Measurements from ENCODE around the gene MYO16.

MYO16 gene

DNA sequence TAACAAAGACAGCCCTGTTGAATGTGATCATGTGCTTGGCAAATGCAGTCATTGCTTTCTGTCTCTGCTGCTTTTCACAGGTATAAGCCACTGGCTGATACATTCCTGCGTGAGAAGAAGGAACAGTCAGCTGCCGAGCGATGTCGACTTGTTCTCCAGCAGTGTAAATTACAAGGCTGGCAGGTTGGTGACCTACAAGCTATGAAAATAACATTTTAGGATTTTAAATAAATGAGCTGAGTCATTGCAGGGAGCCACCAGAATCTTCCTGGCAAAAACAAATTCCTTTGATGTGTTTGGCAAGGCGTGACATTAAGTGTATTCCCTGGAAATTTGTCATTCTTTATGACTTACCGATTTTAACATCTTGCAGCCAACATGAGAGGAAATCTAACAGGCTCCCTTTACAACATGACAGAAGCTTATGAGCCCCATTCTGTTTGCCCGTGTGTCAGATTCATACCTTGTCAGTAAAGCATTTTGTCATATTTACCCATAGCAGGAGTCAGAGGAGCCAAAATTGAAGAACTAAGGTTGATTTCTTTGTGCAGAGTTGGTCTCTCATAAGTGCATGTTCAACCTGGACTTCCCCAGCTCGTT is 471.4 kb downstream of the MYO16 start:
- in situ Hi-C loops (cut with HindIII; ENCODE audit: low sequenced_read_pairs): no loop called here

DNA sequence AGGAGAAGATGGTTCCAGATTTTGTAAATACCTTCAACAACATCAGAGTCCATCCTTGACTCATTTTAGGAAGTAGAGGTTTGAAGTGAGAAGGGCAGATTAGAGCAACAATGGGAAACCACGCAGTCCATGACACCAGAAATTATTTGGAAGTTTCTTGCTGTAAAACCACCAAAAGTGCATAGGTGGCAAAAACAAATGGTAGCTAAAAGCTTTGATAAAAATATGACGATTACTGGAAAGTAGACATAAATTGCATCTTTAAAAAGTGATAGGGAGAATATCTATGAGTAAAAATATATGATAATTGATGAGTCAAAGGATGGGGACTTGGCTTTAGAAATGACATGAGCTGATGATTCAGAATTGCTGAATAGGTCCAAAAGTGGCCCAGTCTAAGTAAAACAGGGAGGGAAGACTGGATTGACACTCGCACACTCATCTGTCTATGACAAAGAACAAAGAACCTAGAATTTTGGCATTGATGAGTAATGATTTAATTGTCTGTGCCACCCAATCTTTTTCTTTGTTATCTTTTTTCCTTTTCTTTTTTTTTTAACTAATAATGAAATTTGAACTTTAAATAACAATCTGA is 472.2 kb downstream of the MYO16 start:
- in situ Hi-C loops (cut with HindIII; ENCODE audit: low sequenced_read_pairs): no loop called here

- in situ Hi-C loops (cut with HindIII; ENCODE audit: low sequenced_read_pairs): no loop called here
These were observed 476.5 kb downstream of the MYO16 start for GRCh38 chr13:109105899-109106298.

DNA sequence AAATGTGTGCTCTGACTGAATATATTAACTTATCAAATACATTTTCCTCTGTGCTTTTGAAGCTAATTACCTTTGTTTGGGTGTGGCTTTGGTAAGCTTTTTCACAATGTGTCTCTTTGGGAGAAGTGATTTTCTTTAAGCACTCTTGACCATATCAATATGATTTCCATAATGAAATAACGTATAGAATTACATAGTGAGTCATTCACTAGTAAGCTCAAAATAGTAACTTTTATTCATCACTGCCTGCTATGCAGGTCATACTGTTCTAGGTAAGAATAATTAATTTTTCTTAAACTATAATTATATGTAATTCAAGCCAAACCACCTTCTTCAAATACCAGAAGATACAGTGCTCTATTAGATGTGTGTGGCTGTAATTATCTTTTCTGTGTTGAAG is 480.7 kb downstream of the MYO16 start:
- in situ Hi-C loops (cut with HindIII; ENCODE audit: low sequenced_read_pairs): loop anchor here (5.0 kb wide), 1 partner anchor 73 kb away; no protein-coding TSS in a partner anchor

- in situ Hi-C loops (cut with HindIII; ENCODE audit: low sequenced_read_pairs): loop anchor here (5.0 kb wide), 1 partner anchor 74 kb away; no protein-coding TSS in a partner anchor
These were observed 481.7 kb downstream of the MYO16 start for GRCh38 chr13:109111141-109111540.

- in situ Hi-C loops (cut with HindIII; ENCODE audit: low sequenced_read_pairs): loop anchor here (5.0 kb wide), 1 partner anchor 76 kb away; no protein-coding TSS in a partner anchor
These were observed 484.0 kb downstream of the MYO16 start for GRCh38 chr13:109113427-109113826.

DNA sequence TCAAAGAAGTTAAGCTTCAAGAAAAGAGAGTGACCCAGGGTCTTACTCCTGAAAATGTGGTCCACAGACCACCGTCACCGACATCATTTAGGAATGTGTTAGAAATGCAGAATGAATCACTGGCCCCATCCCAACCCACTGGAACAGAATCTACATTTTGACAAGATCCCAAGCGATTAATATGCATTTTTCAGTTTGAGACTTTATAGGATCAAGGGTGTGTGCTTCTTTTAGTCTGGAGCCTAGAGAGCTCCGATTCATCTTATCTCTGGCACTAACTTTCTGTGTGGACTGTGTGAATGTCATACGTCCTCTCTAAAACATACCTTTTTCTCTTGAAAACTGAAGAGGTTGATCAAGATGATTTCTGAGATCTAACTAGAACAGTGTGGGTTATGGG is 484.8 kb downstream of the MYO16 start:
- in situ Hi-C loops (cut with HindIII; ENCODE audit: low sequenced_read_pairs): loop anchor here (5.0 kb wide), 1 partner anchor 77 kb away; no protein-coding TSS in a partner anchor

- in situ Hi-C loops (cut with HindIII; ENCODE audit: low sequenced_read_pairs): loop anchor here (5.0 kb wide), 1 partner anchor 78 kb away; no protein-coding TSS in a partner anchor
These were observed 485.6 kb downstream of the MYO16 start for GRCh38 chr13:109114991-109115390.

DNA sequence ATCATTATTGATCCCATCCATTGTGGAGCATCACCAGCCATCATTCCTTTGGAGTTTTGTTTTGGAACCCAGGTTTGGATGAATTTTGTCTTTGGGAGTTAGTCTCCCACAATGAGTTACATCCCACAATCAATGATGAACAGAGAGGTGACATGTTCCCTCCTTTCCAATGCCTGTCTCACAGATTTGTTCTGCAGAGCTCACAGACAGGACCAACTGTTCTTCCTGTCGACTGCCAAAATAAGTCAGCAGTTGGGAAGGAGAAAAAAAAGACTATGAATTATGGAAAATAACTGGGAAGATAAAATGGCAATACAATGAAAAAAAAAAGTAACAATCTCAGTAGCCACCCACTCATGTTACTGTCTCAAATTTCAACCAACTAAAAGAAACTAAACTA is 489.1 kb downstream of the MYO16 start:
- in situ Hi-C loops (cut with HindIII; ENCODE audit: low sequenced_read_pairs): no loop called here

GRCh38 chr13:109119896-109120295 is 490.5 kb downstream of the MYO16 start:
- in situ Hi-C loops (cut with HindIII; ENCODE audit: low sequenced_read_pairs): no loop called here

DNA sequence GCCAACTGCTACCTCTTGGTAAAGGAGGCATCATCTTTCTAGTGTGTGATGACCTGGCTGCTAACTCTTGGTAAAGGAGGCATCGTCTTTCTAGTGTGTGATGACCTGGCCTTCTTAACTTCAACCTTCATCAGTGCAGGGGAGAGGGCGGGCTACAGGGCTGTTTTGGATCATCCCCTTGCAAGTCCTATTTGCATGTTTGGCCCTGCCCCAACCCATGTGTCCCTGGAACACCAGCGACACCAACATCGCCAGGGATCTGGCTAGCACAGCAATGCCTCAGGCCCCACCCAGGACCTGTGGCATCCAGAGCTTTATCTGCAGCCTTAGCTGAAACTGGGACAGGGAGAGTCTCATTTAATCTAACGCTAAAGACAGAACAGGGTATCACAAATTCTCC is 492.4 kb downstream of the MYO16 start:
- in situ Hi-C loops (cut with HindIII; ENCODE audit: low sequenced_read_pairs): no loop called here

- in situ Hi-C loops (cut with HindIII; ENCODE audit: low sequenced_read_pairs): no loop called here
These were observed 494.6 kb downstream of the MYO16 start for GRCh38 chr13:109123971-109124370.

- in situ Hi-C loops (cut with HindIII; ENCODE audit: low sequenced_read_pairs): no loop called here
These were observed 496.8 kb downstream of the MYO16 start for GRCh38 chr13:109126178-109126577.

DNA sequence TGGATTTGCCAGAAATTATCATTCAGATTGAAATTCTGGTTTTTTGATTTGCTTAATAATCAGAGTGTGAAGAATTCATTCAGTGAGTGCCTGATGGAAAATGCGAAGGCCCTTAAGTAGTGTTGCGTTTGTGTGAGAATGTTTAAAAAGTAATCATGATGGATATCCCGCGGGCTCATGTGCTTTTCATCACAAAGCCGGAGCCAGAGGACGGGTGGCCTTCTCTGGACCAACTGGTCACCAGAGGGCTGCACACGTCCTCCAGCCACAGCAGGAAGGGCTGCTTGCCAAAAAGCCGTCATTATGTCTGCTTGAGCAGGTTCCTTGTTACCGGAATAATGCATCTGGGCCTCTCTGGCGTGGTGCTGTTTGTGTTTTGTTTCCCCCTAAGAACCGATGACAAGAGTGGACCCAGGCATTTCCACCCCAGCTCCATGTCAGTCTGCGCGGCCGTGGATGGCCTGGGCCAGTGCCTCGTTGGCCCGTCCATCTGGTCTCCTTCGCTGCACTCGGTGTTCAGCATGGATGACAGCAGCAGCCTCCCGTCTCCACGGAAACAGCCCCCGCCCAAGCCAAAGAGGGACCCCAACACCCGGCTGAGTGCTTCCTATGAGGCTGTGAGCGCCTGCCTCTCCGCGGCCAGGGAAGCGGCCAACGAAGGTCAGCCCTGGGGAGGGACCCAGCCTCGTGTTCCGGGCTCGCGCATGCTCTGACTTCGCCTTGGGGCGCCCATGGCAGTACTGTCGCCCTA is 497.7 kb downstream of the MYO16 start:
- in situ Hi-C loops (cut with HindIII; ENCODE audit: low sequenced_read_pairs): no loop called here

- in situ Hi-C loops (cut with HindIII; ENCODE audit: low sequenced_read_pairs): no loop called here
These were observed 498.7 kb downstream of the MYO16 start for GRCh38 chr13:109128121-109128520.

DNA sequence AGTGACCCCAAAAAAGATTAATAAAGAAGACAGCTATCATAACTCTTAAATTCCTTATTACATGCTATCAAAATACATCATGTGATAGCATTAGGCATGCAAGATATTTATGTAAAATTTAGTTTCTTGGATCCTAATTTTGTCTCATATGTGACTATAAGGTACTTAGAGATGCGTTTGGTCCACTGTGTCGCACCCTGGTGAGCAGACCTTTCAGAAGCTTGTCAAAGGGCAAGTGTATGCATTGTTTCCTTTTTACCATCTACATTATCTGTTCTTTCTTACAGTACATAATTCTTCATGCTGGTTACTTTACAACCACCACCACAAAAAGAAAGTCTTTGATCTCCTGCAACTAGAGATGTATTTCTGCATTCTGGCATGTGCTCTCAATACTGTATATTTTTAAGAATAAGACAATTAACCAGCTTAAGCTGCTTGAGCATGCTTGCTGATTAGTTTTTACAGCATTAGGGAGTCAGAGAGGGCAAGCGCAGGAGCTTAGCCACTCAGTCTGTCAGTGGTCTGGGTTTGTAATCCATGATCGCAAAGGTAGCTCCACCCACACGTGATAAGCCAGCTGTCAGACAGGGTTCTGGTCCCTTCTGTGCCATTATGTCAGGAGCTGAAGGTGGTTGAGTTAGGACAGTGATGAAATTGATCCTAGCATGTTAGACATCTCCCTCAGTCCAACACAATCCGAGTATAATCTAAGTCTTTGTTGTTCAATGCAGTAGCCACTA is 500.9 kb downstream of the MYO16 start:
- in situ Hi-C loops (cut with HindIII; ENCODE audit: low sequenced_read_pairs): loop anchor here (10.0 kb wide), 1 partner anchor 565 kb away; no protein-coding TSS in a partner anchor

DNA sequence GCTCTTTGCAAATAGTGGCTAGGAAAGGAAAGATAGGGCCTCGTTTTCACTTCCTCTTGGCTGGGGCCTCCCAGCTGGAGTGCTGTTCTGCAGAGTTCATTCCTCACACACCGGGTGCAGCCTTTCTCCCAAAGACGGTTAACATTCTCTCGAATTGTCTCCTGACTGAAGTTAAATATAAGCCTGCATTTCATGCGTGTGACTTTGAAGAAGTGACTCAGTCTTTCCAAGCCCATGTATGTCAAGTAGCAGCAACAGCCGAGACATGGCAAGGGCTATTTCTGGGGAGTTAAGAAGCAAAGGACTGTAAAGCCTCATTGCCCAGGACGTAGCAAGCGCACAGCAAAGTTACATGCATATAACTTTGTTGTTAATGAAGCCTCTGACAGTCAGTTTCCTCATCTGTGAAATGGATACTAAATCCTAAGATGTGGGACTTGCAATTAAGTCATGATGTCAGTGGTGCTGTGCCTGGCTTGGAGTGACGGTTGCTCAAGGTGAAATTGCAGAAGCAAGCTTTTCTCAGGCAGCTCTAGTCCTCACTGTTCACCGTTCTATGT is 502.4 kb downstream of the MYO16 start:
- in situ Hi-C loops (cut with HindIII; ENCODE audit: low sequenced_read_pairs): loop anchor here (10.0 kb wide), 1 partner anchor 563 kb away; no protein-coding TSS in a partner anchor

DNA sequence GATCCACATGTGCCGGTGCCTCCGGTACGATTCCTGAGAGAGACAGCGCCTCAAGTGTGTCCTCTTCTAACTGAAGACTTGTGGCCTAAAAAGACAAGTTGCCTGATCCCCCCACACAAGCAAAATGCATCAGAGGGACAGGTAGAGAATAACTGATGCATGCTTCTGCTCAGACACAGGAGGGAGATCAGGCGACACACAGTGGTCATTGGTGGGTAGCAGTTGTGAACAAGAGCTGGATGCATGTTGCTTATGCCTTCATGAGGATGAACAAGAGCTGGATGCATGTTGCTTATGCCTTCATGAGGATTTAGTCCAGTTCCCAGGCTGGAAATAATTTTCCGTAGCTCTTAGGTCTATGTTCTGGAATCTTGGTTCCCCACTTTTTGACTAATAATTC is 505.6 kb downstream of the MYO16 start:
- in situ Hi-C loops (cut with HindIII; ENCODE audit: low sequenced_read_pairs): loop anchor here (10.0 kb wide), 1 partner anchor 560 kb away; no protein-coding TSS in a partner anchor

DNA sequence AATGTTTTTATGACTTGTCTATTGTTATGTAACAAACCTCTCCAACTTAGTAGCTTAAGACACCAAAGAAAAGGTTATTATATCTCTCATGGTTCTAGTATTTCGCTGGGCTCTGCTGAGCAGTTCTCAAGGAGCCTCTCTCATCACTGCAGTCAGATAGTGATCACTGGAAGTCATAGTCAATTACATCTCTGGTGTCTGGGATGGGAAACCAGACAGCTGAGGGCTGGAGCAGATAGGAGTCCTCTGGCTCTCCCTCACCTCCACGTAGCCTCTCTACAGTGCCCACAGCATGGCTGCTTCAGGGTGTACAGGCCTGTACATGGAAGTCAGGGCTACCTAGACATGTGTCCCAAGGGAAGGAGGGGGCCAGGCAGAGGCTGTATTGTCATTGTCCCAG is 507.5 kb downstream of the MYO16 start:
- in situ Hi-C loops (cut with HindIII; ENCODE audit: low sequenced_read_pairs): loop anchor here (10.0 kb wide), 1 partner anchor 558 kb away; no protein-coding TSS in a partner anchor

- in situ Hi-C loops (cut with HindIII; ENCODE audit: low sequenced_read_pairs): loop anchor here (10.0 kb wide), 1 partner anchor 555 kb away; no protein-coding TSS in a partner anchor
These were observed 509.9 kb downstream of the MYO16 start for GRCh38 chr13:109139346-109139745.
